Ovary (tissue), 9 donors: ENCODE measurements around the gene CCDC179. TPM values are rescaled to one million over a fixed set of nuclear protein-coding genes. Genes with fewer than 3 reads are reported as not detected.

ENCODE experiments used
- DNase-seq, 5 donors: peaks; one replicate each; pipeline ENCODE4 v3.0.0-alpha.2; 2019 to 2020
- H3K27ac ChIP-seq, 2 donors: fragments of 200-600 bp; one replicate each; pipeline versions ENCODE4 v1.5.1 to v1.8.0; 2019 to 2022
- H3K27me3 ChIP-seq: fragments of 200-600 bp; one replicate; pipeline ENCODE4 v1.8.0; 2022
- H3K36me3 ChIP-seq: fragments of 200-600 bp; sonication (generic); one replicate; pipeline ENCODE4 v1.5.1; 2019
- H3K4me1 ChIP-seq: one replicate; pipeline ENCODE4 v1.8.1; 2013; ENCODE audit warnings: mild to moderate bottlenecking, moderate library complexity; ENCODE audit not compliant: insufficient read depth
- H3K4me3 ChIP-seq: fragments of 200-600 bp; sonication (generic); one replicate; pipeline ENCODE4 v1.5.1; 2017
- H3K9me3 ChIP-seq, 2 donors: fragments of 200-600 bp in 1 of 2; sonication (generic) in 1 of 2; one replicate each; pipeline versions ENCODE4 v1.5.1 to v1.8.1; 2013 to 2019; ENCODE audit warnings: mild to moderate bottlenecking in 1 of 2, moderate library complexity in 1 of 2
- EP300 ChIP-seq: sonication (generic); formaldehyde crosslinking; IDR thresholded peaks from one replicate; pipeline ENCODE4 v1.6.1; 2017; ENCODE audit warnings: antibody characterized with exemption
- POLR2A ChIP-seq: fragments of 450-650 bp; IDR thresholded peaks from one replicate; pipeline ENCODE4 v1.6.1; 2017; ENCODE audit warnings: antibody characterized with exemption, mild to moderate bottlenecking, moderate library complexity
- WGBS, 3 donors: extraction: QIAGEN DNeasy Blood & Tissue Kit in 1 of 3; methylation state at CpG; one replicate each; pipeline versions ENCODE4 v1.1.5 to v1.1.7; 2013 to 2017; 5-methylcytosine and 5-hydroxymethylcytosine counted together
- intact Hi-C, 4 donors: fragments of 100-400 bp; cut with DNase I; formaldehyde crosslinking; loops; one replicate each; pipeline versions ENCODE4 v1.11.0 to v1.15.1; 2022 to 2023
- polyA plus RNA-seq, 2 donors: library from polyadenylated mRNA; stranded (reverse); fragments of 200-250 nt in 1 of 2; fragments of 350-450 nt in 1 of 2; fragmentation: Illumina TruSeq in 1 of 2; extraction: RNeasy Lipid Tissue Mini Kit (QIAGEN cat#74804) in 1 of 2; gene quantifications; one replicate each; pipeline ENCODE4 v1.2.3, GENCODE V29; 2013 to 2014
- total RNA-seq, 7 donors: library from RNA; depleted of rRNA in 2 of 7; stranded (reverse); fragments of >200 nt in 2 of 7; fragmentation: NEBNext Ultra II Directional in 3 of 7; extraction: Animal tissue kit (Norgen Biotek cat#: 25700) in 3 of 7; gene quantifications; one replicate each; pipeline versions ENCODE4 v1.1.0 to v1.2.4, GENCODE V29; 2016 to 2023
- TF ChIP-seq, protein P1 (sequence below), 3 donors: fragments of 450-650 bp in 2 of 3; fragments of 200-600 bp in 1 of 3; IDR thresholded peaks; one replicate each; pipeline versions ENCODE4 v1.5.1 to v1.8.0; 2016 to 2022; ENCODE audit warnings: antibody characterized with exemption in 3 of 3, mild to moderate bottlenecking in 1 of 3
- donor health status: DM: no; HTN: no; CAD: no; lungs with moderate emphysema.
- donor health status: DM: no; HTN: no; CAD: no.
- donor health status: Bipolar disorder and iron deficiency.
- donor health status: DM: yes; HTN: yes; CAD: no.
- donor health status: DM: no; HTN: no; CAD: no.
- donor health status: DM: yes; HTN: yes; CAD: no.

The CCDC179 gene
- total and polyA plus RNA-seq, 9 donors = not detected

DNA sequence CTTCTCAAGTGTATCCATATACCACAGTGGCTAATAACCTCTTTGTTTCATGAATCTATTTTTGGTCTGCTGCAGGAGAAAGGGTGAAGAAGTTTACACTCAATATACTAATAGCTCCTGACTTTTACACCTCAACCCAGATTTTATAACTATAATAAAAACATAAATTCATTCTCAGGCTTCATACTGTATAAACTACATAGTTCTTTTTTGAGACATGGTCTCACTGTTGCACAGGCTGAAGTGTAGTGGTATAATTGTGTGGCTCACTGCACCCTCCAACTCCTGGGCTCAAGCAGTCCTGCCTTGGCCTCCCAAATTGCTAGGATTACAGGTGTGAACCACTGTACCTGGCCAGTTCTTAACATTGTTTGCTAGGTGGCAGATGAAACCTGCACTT is 17.8 kb upstream of the CCDC179 start:
- H3K36me3 ChIP-seq = no peaks in the 10 kb centered on the region
- H3K27ac ChIP-seq = no peak overlapping the region
- no peaks in the 10 kb centered on the region for H3K9me3 ChIP-seq
- DNase-seq = no peak
- H3K4me3 ChIP-seq = no peak overlapping the region
- no peaks in the 10 kb centered on the region for H3K27me3 ChIP-seq
- intact Hi-C loops = no loop called here
- no peaks in the 10 kb centered on the region for H3K4me1 ChIP-seq
- TF ChIP-seq POLR2A = no peak

- Histone ChIP-seq H3K27me3 (no peaks in the 10 kb centered on the region), H3K27ac (no peak overlapping the region), H3K9me3 (no peaks in the 10 kb centered on the region), H3K4me1 (no peaks in the 10 kb centered on the region), H3K36me3 (no peaks in the 10 kb centered on the region), H3K4me3 (no peak overlapping the region)
- intact Hi-C loops = no loop called here
- TF ChIP-seq, protein P1, sequence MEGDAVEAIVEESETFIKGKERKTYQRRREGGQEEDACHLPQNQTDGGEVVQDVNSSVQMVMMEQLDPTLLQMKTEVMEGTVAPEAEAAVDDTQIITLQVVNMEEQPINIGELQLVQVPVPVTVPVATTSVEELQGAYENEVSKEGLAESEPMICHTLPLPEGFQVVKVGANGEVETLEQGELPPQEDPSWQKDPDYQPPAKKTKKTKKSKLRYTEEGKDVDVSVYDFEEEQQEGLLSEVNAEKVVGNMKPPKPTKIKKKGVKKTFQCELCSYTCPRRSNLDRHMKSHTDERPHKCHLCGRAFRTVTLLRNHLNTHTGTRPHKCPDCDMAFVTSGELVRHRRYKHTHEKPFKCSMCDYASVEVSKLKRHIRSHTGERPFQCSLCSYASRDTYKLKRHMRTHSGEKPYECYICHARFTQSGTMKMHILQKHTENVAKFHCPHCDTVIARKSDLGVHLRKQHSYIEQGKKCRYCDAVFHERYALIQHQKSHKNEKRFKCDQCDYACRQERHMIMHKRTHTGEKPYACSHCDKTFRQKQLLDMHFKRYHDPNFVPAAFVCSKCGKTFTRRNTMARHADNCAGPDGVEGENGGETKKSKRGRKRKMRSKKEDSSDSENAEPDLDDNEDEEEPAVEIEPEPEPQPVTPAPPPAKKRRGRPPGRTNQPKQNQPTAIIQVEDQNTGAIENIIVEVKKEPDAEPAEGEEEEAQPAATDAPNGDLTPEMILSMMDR (IDR thresholded peaks at IDR 0.05) = peak; percentile 21 to 52 (median 34)
- TF ChIP-seq EP300 = no peak
- TF ChIP-seq POLR2A = no peak
- 1 to 2% (median 1%) methylated on average over 2 of the region's 2 CpGs for WGBS, 3 donors
- peak; percentile 25 to 55 (median 49) for DNase-seq
Measured at GRCh38 chr11:22875869-22876473, 15.7 kb upstream of the CCDC179 start.

DNA sequence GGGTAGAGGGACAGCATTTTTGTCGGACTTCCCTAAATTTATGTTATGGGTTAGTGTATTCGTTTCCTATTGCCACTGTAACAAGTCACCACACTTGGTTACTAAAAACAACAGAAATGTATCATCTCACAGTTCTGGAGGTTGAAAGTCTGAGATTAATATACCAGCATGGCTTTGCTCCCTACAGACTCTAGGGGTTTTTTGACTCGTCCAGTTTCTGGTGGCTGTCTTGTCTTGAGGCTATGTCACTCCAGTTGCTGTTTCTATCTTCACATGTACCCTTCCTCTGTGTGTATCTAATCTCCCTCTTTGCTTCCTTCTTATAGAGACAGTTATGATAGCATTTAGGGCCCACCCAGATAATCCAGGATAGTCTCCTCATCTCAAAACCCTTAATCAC is 9.1 kb upstream of the CCDC179 start:
- Histone ChIP-seq H3K9me3 (no peaks in the 10 kb centered on the region), H3K4me3 (no peak overlapping the region), H3K27ac (no peak overlapping the region), H3K27me3 (no peaks in the 10 kb centered on the region), H3K36me3 (no peaks in the 10 kb centered on the region), H3K4me1 (no peaks in the 10 kb centered on the region)
- TF ChIP-seq EP300 = no peak
- TF ChIP-seq, protein P1 (IDR thresholded peaks at IDR 0.05) = no peak
- no peak for TF ChIP-seq POLR2A
- DNase-seq = no peak
- WGBS, 3 donors = 89 to 91% (median 90%) methylated on average over 3 of the region's 3 CpGs
- intact Hi-C loops = no loop called here

- H3K36me3 ChIP-seq = no peaks in the 10 kb centered on the region
- H3K4me1 ChIP-seq = no peaks in the 10 kb centered on the region
- 81 to 94% (median 85%) methylated on average over 6 of the region's 6 CpGs for WGBS, 3 donors
- intact Hi-C loops = no loop called here
- TF ChIP-seq POLR2A (no peak), EP300 (no peak)
- TF ChIP-seq, protein P1 (IDR thresholded peaks at IDR 0.05) = no peak
- no peaks in the 10 kb centered on the region for H3K9me3 ChIP-seq
- no peak for DNase-seq
- H3K4me3 ChIP-seq = no peak overlapping the region
- H3K27me3 ChIP-seq = no peaks in the 10 kb centered on the region
- H3K27ac ChIP-seq = no peak overlapping the region
Measured at GRCh38 chr11:22859756-22860155, 518 bp downstream of the CCDC179 start.

DNA sequence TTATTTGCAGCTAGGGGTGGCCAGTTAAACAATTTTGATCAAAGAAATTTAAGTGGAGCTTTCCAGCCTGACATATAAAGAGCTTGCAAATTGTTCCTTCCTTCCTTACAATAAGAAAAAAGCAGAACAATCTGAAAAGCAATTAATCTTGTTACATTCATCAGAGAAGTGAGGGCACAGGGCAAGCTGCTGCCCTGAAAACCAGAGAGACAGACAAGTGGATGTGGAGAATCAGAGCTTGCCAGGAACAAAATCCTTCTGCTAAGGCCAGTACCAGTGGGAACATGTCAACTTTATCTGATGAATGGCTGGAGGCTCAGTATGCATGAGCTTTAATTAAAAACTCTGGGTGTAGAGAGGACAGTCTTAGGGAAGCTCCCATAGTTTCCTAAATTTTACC is 8.8 kb downstream of the CCDC179 start:
- DNase-seq = no peak
- H3K4me3 ChIP-seq = no peak overlapping the region
- intact Hi-C loops = no loop called here
- H3K9me3 ChIP-seq = no peaks in the 10 kb centered on the region
- H3K4me1 ChIP-seq = no peaks in the 10 kb centered on the region
- no peaks in the 10 kb centered on the region for H3K36me3 ChIP-seq
- TF ChIP-seq EP300 = no peak
- TF ChIP-seq POLR2A = no peak
- TF ChIP-seq, protein P1 (IDR thresholded peaks at IDR 0.05) = no peak
- H3K27me3 ChIP-seq = no peaks in the 10 kb centered on the region
- no peak overlapping the region for H3K27ac ChIP-seq
